ENCODE data around the gene PPP1R16B. TPM values are rescaled to one million over a fixed set of nuclear protein-coding genes. Genes with fewer than 3 reads are reported as not detected.

PPP1R16B gene
- total and polyA plus RNA-seq, 10 of the 15 experiments (the other 5 are each of a cell fraction or from before 2014, with no cell fraction given), result 13.4 to 90.2 (median 66.7) TPM

DNA sequence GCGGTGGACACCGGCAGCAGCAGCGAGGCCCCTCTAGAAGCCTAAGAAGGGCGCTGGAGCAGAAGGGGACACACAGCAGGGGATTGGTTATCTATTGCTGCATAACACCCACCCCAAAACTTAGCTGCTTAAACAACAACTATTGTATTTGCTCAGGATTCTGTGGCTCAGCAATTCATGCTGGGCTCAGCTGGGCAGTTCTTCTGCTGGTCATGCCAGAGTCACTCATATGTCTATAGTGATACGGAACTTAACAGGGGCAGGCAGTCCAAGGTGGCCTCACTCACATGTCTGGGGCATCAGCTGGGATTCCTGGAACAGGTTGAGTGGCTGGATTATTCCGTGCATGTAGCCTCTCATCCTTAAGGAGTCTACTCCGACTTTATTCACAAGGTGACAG, 17.6 kb upstream of the PPP1R16B start:
- Histone ChIP-seq H3K9me3 (replicated peaks; ENCODE audit: control insufficient read depth, insufficient read depth, low read length) (no peaks in the 10 kb centered on the region), H2AFZ (ENCODE audit: control insufficient read depth, low read depth, low read length) (no peak overlapping the region), H3K9ac (ENCODE audit: control insufficient read depth, insufficient read depth, low read length) (no peak overlapping the region), H3K27ac (ENCODE audit: control insufficient read depth, insufficient read depth) (no peak overlapping the region), H3K79me2 (ENCODE audit: control insufficient read depth, insufficient read depth, low read length) (no peaks in the 10 kb centered on the region), H3K36me3 (ENCODE audit: control insufficient read depth in 2 of 2, insufficient read depth in 2 of 2, low read length in 1 of 2) (no peaks in the 10 kb centered on the region), H3K4me2 (ENCODE audit: control insufficient read depth, insufficient read depth) (no peak overlapping the region), H3K4me3 (no peak overlapping the region), H4K20me1 (ENCODE audit: control insufficient read depth, insufficient read depth) (no peaks in the 10 kb centered on the region), H3K27me3 (replicated peaks in 1 of 2; ENCODE audit: control insufficient read depth in 2 of 2, insufficient read depth in 2 of 2, low read length in 1 of 2) (no peaks in the 10 kb centered on the region), H3K4me1 (ENCODE audit: control insufficient read depth, insufficient read depth, low read length) (no peaks in the 10 kb centered on the region)
- ChIA-PET POLR2A (no interaction called here), CTCF (interaction anchor here (1.1 kb wide), 1 partner anchor 261 kb away, joined by 4 read pairs; no protein-coding TSS in a partner anchor), RAD21 (ENCODE audit: unreplicated experiment) (no interaction called here), SMC1A (ENCODE audit: uncharacterized antibody, unreplicated experiment) (interaction anchor here (0.9 to 1.4 kb wide), 2 partner anchors 12 to 105 kb away, joined by 3 to 4 read pairs; no protein-coding TSS in a partner anchor)
- DNase-seq (ENCODE audit: low read depth, low spot score), result no peak
- in situ Hi-C loops (cut with MboI) (no loop called here), intact Hi-C loops (cut with micrococcal nuclease; ENCODE audit: unreplicated experiment) (no loop called here)
- ATAC-seq, result no peak
- FAIRE-seq, result no peak
- TF ChIP-seq POLR2AphosphoS2 (IDR thresholded peaks at IDR 0.05; ENCODE audit: low read depth, low read length) (no peak), TCF3 (IDR thresholded peaks at IDR 0.05; ENCODE audit: borderline replicate concordance, insufficient read depth, low read depth, low read length) (no peak), NFYA (IDR thresholded peaks at IDR 0.05; ENCODE audit: borderline replicate concordance, low read depth, low read length) (no peak), BHLHE40 (IDR thresholded peaks at IDR 0.05; ENCODE audit: borderline replicate concordance in 1 of 2, low read depth in 2 of 2, low read length in 1 of 2) (no peak), ZNF217 (IDR thresholded peaks at IDR 0.05) (no peak), FOXK2 (IDR thresholded peaks at IDR 0.05) (no peak), SMARCA5 (IDR thresholded peaks at IDR 0.05) (no peak)
- TF ChIP-seq, protein P1, sequence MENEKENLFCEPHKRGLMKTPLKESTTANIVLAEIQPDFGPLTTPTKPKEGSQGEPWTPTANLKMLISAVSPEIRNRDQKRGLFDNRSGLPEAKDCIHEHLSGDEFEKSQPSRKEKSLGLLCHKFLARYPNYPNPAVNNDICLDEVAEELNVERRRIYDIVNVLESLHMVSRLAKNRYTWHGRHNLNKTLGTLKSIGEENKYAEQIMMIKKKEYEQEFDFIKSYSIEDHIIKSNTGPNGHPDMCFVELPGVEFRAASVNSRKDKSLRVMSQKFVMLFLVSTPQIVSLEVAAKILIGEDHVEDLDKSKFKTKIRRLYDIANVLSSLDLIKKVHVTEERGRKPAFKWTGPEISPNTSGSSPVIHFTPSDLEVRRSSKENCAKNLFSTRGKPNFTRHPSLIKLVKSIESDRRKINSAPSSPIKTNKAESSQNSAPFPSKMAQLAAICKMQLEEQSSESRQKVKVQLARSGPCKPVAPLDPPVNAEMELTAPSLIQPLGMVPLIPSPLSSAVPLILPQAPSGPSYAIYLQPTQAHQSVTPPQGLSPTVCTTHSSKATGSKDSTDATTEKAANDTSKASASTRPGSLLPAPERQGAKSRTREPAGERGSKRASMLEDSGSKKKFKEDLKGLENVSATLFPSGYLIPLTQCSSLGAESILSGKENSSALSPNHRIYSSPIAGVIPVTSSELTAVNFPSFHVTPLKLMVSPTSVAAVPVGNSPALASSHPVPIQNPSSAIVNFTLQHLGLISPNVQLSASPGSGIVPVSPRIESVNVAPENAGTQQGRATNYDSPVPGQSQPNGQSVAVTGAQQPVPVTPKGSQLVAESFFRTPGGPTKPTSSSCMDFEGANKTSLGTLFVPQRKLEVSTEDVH (IDR thresholded peaks at IDR 0.05; ENCODE audit: low read depth, partially characterized antibody), result no peak
- TF ChIP-seq, protein P2, sequence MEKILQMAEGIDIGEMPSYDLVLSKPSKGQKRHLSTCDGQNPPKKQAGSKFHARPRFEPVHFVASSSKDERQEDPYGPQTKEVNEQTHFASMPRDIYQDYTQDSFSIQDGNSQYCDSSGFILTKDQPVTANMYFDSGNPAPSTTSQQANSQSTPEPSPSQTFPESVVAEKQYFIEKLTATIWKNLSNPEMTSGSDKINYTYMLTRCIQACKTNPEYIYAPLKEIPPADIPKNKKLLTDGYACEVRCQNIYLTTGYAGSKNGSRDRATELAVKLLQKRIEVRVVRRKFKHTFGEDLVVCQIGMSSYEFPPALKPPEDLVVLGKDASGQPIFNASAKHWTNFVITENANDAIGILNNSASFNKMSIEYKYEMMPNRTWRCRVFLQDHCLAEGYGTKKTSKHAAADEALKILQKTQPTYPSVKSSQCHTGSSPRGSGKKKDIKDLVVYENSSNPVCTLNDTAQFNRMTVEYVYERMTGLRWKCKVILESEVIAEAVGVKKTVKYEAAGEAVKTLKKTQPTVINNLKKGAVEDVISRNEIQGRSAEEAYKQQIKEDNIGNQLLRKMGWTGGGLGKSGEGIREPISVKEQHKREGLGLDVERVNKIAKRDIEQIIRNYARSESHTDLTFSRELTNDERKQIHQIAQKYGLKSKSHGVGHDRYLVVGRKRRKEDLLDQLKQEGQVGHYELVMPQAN (conservative IDR thresholded peaks at IDR 0.05), result no peak
- BruUV-seq (replicated peaks), result no TSS peak
- WGBS (ENCODE audit: insufficient coverage, insufficient replicate concordance, low lambda C conversion rate, missing lambda C conversion rate), result 77% methylated on average over 7 of the region's 7 CpGs

Measured in GM12878 (cell line).